ENCODE measurements around the gene SLC9A8.
"Not testable (repeated sequence)": the region's sequence is repeated elsewhere in the genome, so short reads cannot be mapped to it uniquely, and the experiment has no call there.

The SLC9A8 gene

GRCh38 chr20:49798718-49799117, 13.9 kb upstream of the SLC9A8 start:
- no peak for DNase-seq (ENCODE audit: extremely low read depth, low read depth)
- TF ChIP-seq CTCF (IDR thresholded peaks at IDR 0.05; ENCODE audit: low read depth, low read length), result no peak

GRCh38 chr20:49799698-49800097, 12.9 kb upstream of the SLC9A8 start:
- no peak for TF ChIP-seq CTCF (IDR thresholded peaks at IDR 0.05; ENCODE audit: low read depth, low read length)
- DNase-seq (ENCODE audit: extremely low read depth, low read depth), result no peak

- DNase-seq (ENCODE audit: extremely low read depth, low read depth), result no peak
- TF ChIP-seq CTCF (IDR thresholded peaks at IDR 0.05; ENCODE audit: low read depth, low read length), result no peak
These were observed 9.2 kb upstream of the SLC9A8 start for GRCh38 chr20:49803418-49803817.

- DNase-seq (ENCODE audit: extremely low read depth, low read depth), result no peak
- no peak for TF ChIP-seq CTCF (IDR thresholded peaks at IDR 0.05; ENCODE audit: low read depth, low read length)
These were observed 8.3 kb upstream of the SLC9A8 start for GRCh38 chr20:49804364-49804763.

- DNase-seq (ENCODE audit: extremely low read depth, low read depth), result not testable (repeated sequence)
These were observed 7.3 kb upstream of the SLC9A8 start for GRCh38 chr20:49805224-49805876.

- no peak for TF ChIP-seq CTCF (IDR thresholded peaks at IDR 0.05; ENCODE audit: low read depth, low read length)
- DNase-seq (ENCODE audit: extremely low read depth, low read depth), result no peak
These were observed 3.9 kb upstream of the SLC9A8 start for GRCh38 chr20:49808753-49809152.

GRCh38 chr20:49809803-49810359, 2.7 kb upstream of the SLC9A8 start:
- DNase-seq (ENCODE audit: extremely low read depth, low read depth), result no peak
- no peak for TF ChIP-seq CTCF (IDR thresholded peaks at IDR 0.05; ENCODE audit: low read depth, low read length)

Data from AG09319 (cell line).